Muscle layer of duodenum (tissue), 2 donors: ENCODE results near the gene ZMYM2.
A peak's percentile ranks its signal among the peaks of the same experiment; 100 is the strongest.
"Not testable (repeated sequence)": the region's sequence is repeated elsewhere in the genome, so short reads cannot be mapped to it uniquely, and the experiment has no call there.

Experiments
- H3K27ac ChIP-seq: one replicate; pipeline ENCODE4 v1.7.0; 2013; ENCODE audit warnings: mild to moderate bottlenecking, low read length
- H3K27me3 ChIP-seq: one replicate; pipeline ENCODE4 v1.7.0; 2013; ENCODE audit warnings: low read depth, mild to moderate bottlenecking, control low read depth, low read length
- H3K36me3 ChIP-seq, 2 donors: one replicate each; pipeline ENCODE4 v1.7.0; 2013; ENCODE audit warnings: low read length in 2 of 2, control low read depth in 1 of 2, mild to moderate bottlenecking in 1 of 2; ENCODE audit not compliant: insufficient read depth in 2 of 2, control insufficient read depth in 1 of 2
- H3K4me1 ChIP-seq, 2 donors: one replicate each; pipeline ENCODE4 v1.7.0; 2013; ENCODE audit warnings: low read length in 2 of 2, mild to moderate bottlenecking in 2 of 2, control low read depth in 1 of 2, moderate library complexity in 1 of 2; ENCODE audit not compliant: insufficient read depth in 2 of 2, control insufficient read depth in 1 of 2
- H3K4me3 ChIP-seq, 2 donors: one replicate each; pipeline ENCODE4 v1.7.0; 2013; ENCODE audit warnings: low read length in 2 of 2, low read depth in 1 of 2, mild to moderate bottlenecking in 1 of 2
- H3K9me3 ChIP-seq, 2 donors: one replicate each; pipeline ENCODE4 v1.7.0; 2013; ENCODE audit warnings: low read length in 2 of 2, control low read depth in 1 of 2, mild to moderate bottlenecking in 1 of 2; ENCODE audit not compliant: control insufficient read depth in 1 of 2
- donor health status: healthy.

The ZMYM2 gene

DNA sequence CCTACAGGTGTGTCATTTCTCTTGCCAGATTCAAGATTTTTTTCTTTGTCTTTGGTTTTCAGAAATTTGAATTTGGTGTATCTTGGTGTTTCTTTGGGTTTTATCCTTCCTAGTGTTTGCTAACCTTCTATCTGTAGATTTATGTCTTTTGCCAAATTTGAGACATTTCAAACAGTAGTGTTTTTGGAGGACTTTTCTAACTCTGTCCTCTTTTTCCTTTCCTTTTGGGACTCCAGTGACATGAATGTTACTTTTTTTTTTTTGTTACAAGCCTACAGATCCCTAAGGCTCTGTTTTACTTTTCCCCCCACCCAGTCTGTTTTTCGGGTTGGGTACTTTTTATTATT, 58.8 kb downstream of the ZMYM2 start:
- H3K4me1 ChIP-seq, result peaks cover 0 to 4% of the 10 kb centered on the region in 2 donors
- no peaks in the 10 kb centered on the region for H3K27me3 ChIP-seq
- peak overlapping the region in 1 of 2 donors; percentile 42 for H3K4me3 ChIP-seq
- H3K27ac ChIP-seq, result no peak overlapping the region
- peaks cover 31 to 52% of the 10 kb centered on the region in 2 donors for H3K36me3 ChIP-seq
- H3K9me3 ChIP-seq, result peaks cover 13 to 17% of the 10 kb centered on the region in 2 donors

DNA sequence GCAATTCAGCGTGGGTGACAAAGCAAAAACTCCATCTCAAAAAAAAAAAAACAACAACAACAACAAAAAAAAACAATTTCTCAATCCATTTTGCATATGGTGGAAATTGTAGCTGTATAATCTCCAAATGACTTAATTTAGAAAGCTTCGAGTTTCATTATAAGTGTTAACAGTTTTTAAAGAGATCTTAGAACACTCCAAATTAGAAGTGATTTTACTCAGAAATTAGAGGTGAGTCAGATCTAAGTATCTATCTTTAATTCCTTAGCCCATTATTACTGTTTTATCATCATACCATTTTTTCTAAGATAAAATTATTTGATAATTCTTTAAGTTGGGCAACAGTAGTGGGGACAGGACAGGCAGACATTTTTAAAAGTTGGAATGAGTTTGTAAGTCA, 60.5 kb downstream of the ZMYM2 start:
- Histone ChIP-seq H3K9me3 (peaks cover 13 to 17% of the 10 kb centered on the region in 2 donors), H3K4me3 (no peak overlapping the region), H3K27me3 (no peaks in the 10 kb centered on the region), H3K27ac (no peak overlapping the region), H3K4me1 (peaks cover 0 to 4% of the 10 kb centered on the region in 2 donors), H3K36me3 (peaks cover 32 to 39% of the 10 kb centered on the region in 2 donors)

DNA sequence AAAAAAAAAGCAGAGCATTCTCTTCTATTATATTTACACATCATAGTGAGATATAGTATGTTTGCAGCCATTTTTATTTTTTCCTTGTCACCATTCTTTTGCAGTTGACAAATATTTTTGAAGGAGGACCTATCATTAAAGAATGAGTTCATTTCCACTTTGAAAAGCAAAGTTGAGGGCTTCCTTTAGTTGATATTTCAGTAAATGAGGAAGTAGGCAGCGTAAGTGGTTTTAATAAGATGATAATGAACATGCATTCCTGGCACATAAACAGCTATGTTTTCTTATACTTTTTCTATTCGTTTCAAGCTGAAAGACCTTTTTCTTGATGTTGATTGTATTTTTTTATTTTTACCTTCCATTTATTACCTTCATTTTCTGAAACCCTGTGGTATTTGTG, 66.2 kb downstream of the ZMYM2 start:
- no peaks in the 10 kb centered on the region for H3K4me1 ChIP-seq
- H3K36me3 ChIP-seq, result peaks cover 14 to 21% of the 10 kb centered on the region in 2 donors
- H3K27ac ChIP-seq, result no peak overlapping the region
- no peaks in the 10 kb centered on the region for H3K27me3 ChIP-seq
- no peak overlapping the region for H3K4me3 ChIP-seq
- no peaks in the 10 kb centered on the region for H3K9me3 ChIP-seq

DNA sequence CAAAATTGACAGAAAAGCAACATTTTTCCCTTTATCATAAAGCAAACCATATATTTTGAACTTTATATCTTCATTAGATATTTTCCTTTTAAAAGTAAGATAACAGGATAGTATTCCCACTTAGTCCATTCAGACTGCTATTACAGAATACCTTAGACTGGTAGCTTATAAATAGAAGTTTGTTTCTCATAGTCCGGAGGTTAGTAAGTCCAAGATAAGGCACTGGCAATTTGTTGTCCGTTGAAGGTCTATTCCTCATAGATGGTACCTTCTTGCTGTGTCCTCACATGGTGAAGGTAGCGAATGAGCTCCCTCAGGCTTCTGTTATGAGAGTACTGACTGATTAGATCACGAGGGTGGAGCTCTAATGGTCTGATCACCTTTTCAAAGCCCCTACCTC, 70.4 kb downstream of the ZMYM2 start:
- Histone ChIP-seq H3K4me3 (no peak overlapping the region), H3K4me1 (no peaks in the 10 kb centered on the region), H3K27me3 (no peaks in the 10 kb centered on the region), H3K9me3 (no peaks in the 10 kb centered on the region), H3K36me3 (peaks cover 18 to 32% of the 10 kb centered on the region in 2 donors), H3K27ac (no peak overlapping the region)

DNA sequence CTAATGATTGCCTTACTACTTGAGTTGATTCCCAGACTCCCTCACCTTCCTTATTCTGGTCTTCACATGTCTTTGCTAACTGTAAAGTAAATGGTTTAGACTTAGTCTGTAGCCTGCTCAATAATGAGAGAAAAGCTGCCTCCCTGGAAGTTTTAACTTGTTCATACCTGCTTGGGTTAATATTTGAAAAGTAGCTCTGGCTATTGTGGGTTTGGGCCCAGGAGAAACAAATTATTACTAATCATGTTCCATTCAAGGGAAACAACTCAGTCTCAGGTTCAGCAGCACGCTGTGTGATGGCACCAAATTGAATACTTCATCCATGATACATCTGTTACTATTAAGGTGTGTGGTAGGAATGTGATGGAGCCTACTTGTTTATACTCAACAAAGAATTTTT, 75.0 kb downstream of the ZMYM2 start:
- Histone ChIP-seq H3K36me3 (peaks cover 36 to 45% of the 10 kb centered on the region in 2 donors), H3K27ac (no peak overlapping the region), H3K4me1 (no peaks in the 10 kb centered on the region), H3K4me3 (no peak overlapping the region), H3K27me3 (no peaks in the 10 kb centered on the region), H3K9me3 (no peaks in the 10 kb centered on the region)

DNA sequence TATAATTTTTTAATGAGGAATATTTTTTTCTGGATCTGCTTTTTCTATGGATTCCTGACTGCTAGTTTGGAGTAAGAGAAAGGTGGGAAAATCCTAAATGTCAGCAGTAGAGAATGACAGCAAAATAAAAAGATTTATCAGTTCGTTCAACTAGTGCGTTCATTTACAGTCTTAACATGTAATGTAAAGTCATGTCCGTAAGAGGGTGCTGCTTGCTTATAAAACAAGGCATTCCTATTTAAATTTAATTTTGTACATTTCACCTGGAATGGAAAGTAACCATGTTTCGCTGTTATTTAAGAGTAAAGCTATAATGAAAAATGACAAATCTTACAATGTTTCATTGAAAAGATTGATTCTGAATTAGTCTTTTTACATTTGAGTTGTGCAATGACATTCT, 76.6 kb downstream of the ZMYM2 start:
- Histone ChIP-seq H3K36me3 (peaks cover 36 to 46% of the 10 kb centered on the region in 2 donors), H3K4me3 (no peak overlapping the region), H3K4me1 (no peaks in the 10 kb centered on the region), H3K27me3 (no peaks in the 10 kb centered on the region), H3K27ac (no peak overlapping the region), H3K9me3 (no peaks in the 10 kb centered on the region)

DNA sequence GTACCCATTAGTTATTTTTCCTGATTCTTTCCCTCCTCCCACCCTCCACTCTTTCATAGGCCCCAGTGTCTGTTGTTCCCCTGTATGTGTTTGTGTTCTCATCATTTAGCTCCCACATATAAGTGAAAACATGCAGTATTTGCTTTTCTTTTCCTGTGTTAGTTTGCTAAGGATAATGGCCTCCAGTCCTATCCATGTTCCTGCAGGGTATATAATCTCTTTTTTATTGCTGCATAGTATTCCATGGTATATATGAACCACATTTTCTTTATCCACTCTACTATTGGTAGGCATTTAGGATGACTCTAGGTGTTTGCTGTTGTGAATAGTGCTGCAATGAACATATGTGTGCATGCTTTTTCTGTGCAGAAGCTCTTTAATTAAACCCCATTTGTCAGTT, 79.4 kb downstream of the ZMYM2 start:
- peaks cover 35 to 38% of the 10 kb centered on the region in 2 donors for H3K36me3 ChIP-seq
- H3K27me3 ChIP-seq, result no peaks in the 10 kb centered on the region
- no peak overlapping the region for H3K27ac ChIP-seq
- H3K4me1 ChIP-seq, result no peaks in the 10 kb centered on the region
- no peak overlapping the region for H3K4me3 ChIP-seq
- no peaks in the 10 kb centered on the region for H3K9me3 ChIP-seq

DNA sequence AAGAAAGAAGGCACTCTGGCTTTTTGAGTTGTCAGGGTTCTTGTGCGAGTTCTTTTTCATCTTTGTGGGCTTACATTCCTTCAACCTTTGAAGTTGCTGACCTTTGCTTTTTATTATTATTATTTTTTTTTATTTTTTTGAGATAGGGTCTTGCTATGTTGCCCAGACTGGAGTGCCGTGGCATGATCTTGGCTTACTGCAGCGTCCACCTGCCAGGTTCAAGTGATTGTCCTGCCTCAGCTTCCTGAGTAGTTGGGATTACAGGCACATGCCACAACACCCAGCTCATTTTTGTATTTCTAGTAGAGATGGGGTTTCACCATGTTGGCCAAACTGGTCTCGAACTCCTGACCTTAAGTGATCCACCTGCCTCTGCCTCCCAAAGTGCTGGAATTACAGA, 84.1 kb downstream of the ZMYM2 start:
- not testable (repeated sequence) for H3K27ac ChIP-seq, H3K4me3 ChIP-seq, H3K27me3 ChIP-seq, H3K9me3 ChIP-seq, H3K4me1 ChIP-seq
- H3K36me3 ChIP-seq, result peaks cover 34 to 36% of the 10 kb centered on the region in 2 donors

DNA sequence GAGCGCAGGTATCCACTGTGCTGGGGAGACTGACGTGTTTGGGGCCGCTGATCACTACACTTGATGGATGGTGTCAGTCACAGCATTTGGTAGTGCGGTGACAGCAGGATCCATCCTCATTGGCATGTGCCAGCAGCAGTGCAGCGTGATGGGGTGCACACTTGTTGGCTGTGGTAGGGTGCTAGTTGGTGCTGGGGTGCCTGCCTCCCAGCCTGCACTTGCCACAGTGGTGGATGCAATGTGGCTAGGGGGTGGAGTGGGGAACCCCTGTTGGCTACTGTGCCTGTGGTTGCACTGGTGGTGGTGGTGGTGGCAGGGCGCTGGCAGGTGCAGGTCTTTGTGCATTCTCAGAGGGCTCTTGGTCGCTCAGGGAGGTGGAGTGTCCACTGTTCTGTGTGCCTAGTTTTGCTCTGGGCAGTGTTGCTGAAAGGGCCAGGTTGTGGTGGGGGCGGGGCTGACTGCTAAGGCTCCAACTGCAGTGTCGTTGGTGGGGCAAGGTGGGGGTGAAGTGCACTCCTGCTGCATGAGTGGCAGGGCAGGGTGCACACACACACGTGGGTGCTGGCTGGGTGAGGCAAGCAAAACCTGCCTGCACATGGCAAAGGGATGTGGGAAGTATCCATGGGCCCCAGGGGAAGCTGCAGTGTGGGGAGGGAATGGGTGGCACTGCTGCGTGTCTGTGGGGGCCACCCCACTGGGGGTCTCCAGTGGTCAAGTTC, 84.8 kb downstream of the ZMYM2 start:
- H3K4me3 ChIP-seq, result no peak overlapping the region
- no peaks in the 10 kb centered on the region for H3K27me3 ChIP-seq
- H3K9me3 ChIP-seq, result no peaks in the 10 kb centered on the region
- H3K36me3 ChIP-seq, result peaks cover 28 to 30% of the 10 kb centered on the region in 2 donors
- no peaks in the 10 kb centered on the region for H3K4me1 ChIP-seq
- no peak overlapping the region for H3K27ac ChIP-seq

DNA sequence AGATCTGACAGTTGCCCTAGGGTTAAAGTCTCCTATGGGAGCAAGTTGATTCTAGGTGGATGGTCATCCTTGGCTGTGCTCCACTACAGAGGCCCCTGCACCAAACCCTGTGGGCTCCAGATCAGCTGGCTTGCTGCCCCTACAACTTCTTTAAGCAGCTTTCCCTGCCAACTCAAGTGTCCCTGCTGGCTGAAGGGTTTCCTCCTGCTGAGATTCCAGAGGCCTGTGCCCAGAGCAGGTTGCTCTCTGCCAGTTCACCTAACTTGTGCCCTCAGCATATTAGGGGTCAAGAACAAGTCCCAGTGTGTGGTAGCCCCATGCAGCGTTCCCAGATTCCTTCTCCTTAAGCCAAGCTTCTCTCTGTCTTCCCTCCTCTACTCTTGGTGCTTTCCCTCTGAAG, 85.6 kb downstream of the ZMYM2 start:
- Histone ChIP-seq H3K27ac (no peak overlapping the region), H3K27me3 (no peaks in the 10 kb centered on the region), H3K36me3 (peaks cover 28% of the 10 kb centered on the region in 2 donors), H3K4me1 (peaks cover 0 to 4% of the 10 kb centered on the region in 2 donors), H3K9me3 (no peaks in the 10 kb centered on the region), H3K4me3 (no peak overlapping the region)

DNA sequence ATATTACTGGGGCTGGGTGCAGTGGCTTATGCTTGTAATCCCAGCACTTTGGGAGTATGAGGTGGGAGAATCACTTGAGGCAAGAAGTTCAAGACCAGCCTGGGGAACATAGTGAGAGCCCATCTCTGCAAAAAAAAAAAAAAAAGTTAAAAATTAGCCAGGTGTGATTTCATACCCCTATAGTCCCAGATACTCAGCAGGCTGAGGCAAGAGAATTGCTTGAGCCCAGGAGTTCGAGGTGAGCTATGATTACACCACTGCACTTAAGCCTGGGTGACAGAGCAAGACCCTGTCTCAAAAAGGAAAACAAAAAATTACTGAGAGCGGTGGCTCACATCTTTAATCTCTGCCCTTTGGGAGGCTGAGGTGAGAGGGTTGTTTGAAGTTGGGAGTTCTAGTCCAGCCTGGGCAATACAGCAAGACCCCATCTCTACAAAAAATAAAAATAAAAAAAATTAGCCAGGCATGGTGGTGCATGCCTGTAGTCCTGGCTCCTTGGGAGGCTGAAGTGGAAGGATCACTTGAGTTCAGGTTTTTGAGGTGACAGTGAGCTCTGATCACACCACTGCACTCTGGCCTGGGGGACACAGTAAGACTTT, 87.5 kb downstream of the ZMYM2 start:
- Histone ChIP-seq H3K27ac (no peak overlapping the region), H3K4me3 (no peak overlapping the region), H3K27me3 (no peaks in the 10 kb centered on the region), H3K9me3 (no peaks in the 10 kb centered on the region), H3K4me1 (peaks cover 0 to 9% of the 10 kb centered on the region in 2 donors), H3K36me3 (peaks cover 27 to 28% of the 10 kb centered on the region in 2 donors)
